Sciatic nerve (tissue), 2 donors: Measurements from ENCODE around the gene TMEM240. TPM values are rescaled to one million over a fixed set of nuclear protein-coding genes. Genes with fewer than 3 reads are reported as not detected.
"Not testable (repeated sequence)": the region's sequence is repeated elsewhere in the genome, so short reads cannot be mapped to it uniquely, and the experiment has no call there.

ENCODE experiments used
- ATAC-seq: fragments of 200-7000 bp; cut with Tn5 transposase; one replicate; pipeline ENCODE4 v1.9.1; 2020; ENCODE audit warnings: mild to moderate bottlenecking, moderate library complexity
- DNase-seq: peaks from one replicate; pipeline ENCODE4 v3.0.0-alpha.2; 2020; ENCODE audit warnings: low spot score
- intact Hi-C: fragments of 100-400 bp; cut with DNase I; formaldehyde crosslinking; loops from one replicate; pipeline ENCODE4 v1.14.2; 2022
- total RNA-seq: library from RNA; stranded (reverse); fragmentation: NEBNext Ultra II Directional; extraction: Animal tissue kit (Norgen Biotek cat#: 25700); gene quantifications from one replicate; pipeline ENCODE4 v1.2.1, GENCODE V29; 2021
- donor health status: DM: no; HTN: no; CAD: no.
- donor health status: DM: no; HTN: no; CAD: no.

The TMEM240 gene
- total RNA-seq, 1 donor from 2014 or later, result 7.1 TPM

DNA sequence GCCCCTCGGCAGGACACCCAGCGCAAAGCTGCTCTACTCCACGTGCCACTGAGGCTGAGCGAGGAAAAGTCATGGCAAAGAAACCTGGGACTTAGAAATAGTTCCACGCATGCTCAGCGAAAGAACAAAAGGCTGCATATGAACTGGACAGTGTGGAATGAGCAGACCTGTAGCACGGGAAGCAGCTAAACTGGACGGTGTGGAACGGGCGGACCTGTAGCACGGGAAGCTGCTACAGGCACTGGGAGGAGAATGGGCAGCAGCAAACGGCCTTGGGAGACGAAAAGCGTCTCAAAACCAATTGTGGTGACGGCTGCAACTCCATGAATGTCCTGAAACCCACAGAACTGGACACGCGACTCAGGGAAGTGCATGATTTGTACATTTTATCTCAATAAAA lies 18.6 kb upstream of the TMEM240 start:
- intact Hi-C loops, result no loop called here
- ATAC-seq, result no peak
- no peak for DNase-seq

DNA sequence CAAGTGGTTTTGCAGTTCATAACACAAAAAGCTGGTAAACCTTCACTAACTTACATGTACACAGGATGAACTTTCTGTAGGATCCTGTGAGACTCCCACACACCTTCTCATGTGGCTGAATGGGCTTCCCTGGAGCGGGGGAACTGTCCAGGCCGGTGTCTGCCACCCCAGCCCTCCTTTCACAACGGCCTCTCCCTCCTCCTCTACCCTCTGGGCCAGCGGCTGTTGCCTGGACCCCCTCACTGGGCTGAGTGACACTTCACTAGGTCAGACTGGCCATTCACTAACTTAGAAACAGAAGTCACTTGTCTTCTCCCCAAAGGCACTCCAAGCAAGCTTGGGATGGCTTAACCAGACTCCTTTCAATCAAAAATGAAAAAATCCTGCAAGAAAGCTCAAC lies 18.2 kb upstream of the TMEM240 start:
- intact Hi-C loops, result no loop called here
- no peak for DNase-seq
- no peak for ATAC-seq

DNA sequence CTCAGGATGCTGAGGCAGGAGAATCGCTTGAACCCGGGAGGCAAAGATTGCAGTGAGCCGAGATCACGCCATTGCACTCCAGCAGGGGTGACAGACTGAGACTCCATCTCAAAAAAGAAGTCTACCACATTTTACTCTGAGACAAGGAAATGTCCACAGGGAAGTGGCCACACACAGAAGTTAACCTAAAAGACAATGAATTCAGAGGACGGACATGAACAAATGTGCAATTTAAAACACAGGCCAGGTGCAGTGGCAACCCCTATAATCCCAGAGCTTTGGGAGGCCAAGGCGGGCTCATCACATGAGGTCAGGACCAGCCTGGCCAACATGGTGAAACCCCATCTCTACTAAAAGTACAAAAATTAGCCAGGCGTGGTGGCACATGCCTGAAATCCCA lies 17.3 kb upstream of the TMEM240 start:
- ATAC-seq, DNase-seq, intact Hi-C loops: not testable (repeated sequence)

DNA sequence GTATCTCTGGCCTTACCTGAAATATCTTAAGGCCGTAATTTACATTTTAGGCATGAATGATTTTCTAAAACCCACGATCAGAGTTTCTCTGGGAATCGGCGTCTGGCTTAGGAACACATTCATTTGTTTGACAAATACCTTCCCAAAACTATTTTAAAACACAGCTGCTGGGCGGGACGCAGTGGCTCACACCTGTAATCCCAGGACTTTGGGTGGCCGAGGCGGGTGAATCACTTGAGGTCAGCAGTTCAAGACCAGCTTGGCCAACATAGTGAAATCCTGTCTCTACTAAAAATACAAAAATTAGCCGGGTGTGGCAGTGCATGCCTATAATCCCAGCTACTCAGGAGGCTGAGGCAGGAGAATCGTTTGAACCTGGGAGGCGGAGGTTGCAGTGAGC lies 16.5 kb upstream of the TMEM240 start:
- DNase-seq, ATAC-seq, intact Hi-C loops: not testable (repeated sequence)

DNA sequence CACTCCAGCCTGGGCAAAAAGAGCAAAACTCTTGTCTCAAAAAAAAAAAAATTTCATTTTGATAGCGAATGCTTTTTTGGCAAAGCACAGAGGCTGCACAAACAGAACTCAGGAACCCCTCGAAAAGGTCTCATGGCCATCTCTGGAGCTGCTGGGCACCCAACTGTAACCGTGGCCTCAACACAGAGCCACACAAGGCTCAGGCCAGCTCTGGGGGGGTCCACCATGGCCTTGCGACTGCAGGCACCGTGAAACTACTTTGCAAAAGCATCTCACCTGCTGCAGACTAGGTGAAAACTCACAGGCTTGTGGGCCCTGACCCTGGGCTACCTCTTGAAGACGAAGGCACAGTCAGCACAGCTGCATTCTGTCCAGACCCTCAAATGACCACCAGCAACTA lies 16.1 kb upstream of the TMEM240 start:
- DNase-seq, result no peak
- intact Hi-C loops, result no loop called here
- no peak for ATAC-seq

DNA sequence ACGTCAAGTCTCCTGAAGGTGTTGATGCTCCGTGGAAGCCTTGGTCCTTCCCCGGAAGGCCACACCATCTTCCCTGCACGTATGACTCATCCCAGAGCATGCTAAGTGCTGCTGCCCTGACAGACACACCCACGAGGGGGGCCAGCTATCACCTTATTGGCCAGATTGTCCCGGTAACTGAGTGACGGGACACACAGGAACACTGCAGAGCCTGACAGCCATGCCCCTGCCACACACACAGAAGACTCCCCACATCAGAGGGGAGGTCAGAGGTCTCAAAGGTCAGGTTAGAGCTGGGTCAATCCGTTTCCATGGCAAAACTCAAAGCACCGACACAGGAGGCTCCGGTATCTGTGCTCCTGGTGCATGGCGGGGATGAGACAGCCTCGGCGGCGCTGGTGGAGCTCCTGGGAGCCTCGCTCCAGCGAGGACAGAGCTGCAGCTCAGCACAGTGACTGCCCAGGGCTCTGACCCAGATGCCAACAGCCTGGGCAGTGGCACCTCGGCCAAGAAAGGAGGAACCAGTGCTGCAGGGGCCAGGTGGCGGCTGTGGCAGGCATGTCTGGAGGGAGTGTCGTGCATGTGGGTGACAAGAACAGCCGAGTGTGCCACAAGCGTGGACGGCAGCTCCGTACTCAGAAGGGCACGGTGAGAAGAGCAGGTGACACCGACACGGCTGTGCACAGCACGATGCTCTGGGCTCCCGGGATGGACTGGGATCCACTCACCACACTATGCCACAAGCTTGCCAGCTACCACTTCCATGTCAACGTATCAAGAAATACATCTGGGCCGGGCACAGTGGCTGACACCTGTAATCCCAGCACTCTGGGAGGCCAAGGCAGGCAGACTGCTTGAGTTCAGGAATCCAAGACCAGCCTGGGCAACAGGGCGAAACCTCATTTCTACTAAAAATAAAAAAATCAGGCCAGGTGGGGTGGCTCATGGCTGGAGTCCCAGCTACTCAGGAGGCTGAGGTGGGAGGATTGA lies 14.8 kb upstream of the TMEM240 start:
- DNase-seq, result no peak
- no peak for ATAC-seq
- intact Hi-C loops, result no loop called here

DNA sequence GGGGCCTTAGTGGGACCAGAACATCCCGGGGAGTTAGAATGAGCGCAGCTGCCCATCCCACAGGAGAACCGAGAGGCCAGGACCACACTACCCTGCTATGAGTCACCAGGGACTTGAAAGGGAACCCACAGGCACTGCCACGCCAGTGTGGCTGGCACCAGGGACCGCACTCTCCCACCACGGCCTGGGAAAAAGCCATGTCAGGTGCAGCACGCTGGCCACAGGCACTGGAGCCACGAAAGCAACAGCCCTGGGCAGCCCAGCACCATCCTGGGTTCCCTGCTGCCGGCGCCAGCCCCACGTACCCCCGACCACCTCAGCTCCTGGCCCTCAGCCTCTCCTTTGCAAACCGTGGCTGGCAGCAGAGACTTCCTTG lies 14.1 kb upstream of the TMEM240 start:
- intact Hi-C loops, result no loop called here
- ATAC-seq (no peak), DNase-seq (no peak)

DNA sequence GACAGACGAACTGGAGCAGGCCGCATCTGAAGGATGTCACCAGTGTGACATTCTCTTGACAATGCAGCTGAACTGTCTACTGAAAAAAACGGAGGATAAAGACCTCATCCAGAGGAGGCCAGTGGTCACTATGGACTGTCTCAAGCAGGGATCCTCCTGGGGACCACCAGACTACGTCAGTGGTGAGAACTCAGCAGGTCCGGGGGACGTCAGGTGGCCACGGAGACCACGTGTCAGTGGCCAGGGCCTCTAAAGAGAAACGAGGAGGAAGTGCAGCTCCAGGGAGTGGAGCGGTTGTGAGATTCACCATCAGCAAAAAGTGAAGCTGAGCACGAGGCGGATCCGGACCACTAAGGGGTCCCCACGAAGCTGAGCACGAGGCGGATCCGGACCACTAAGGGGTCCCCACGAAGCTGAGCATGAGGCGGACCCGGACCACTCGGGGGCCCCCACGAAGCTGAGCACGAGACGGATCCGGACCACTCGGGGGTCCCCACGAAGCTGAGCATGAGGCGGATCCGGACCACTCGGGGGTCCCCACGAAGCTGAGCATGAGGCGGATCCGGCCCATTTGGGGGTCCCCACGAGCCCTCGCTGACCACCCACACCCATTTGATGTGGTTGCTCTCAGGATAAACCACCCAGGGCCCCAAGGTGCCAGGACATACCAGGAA lies 13.5 kb upstream of the TMEM240 start:
- ATAC-seq (no peak), DNase-seq (no peak)
- intact Hi-C loops, result no loop called here

DNA sequence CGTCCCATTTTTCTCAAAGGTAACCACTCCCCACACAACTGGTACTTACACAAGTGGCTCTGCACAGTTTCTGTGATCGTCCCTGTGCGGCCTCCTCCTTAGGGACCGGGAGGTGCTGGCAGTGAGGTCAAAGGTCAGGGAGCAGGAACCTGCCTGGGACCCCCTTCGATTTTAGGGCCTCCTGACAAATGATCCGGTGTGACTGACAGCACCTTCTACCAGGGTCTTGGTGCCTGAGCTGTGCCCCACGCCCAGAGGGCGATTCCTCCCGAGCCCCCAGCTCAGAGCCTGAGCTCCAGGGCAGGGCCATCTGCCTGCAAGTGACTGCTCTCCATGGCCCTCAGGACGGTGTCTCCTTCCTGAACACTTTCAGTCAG lies 11.8 kb upstream of the TMEM240 start:
- DNase-seq (no peak), ATAC-seq (no peak)
- intact Hi-C loops, result no loop called here

DNA sequence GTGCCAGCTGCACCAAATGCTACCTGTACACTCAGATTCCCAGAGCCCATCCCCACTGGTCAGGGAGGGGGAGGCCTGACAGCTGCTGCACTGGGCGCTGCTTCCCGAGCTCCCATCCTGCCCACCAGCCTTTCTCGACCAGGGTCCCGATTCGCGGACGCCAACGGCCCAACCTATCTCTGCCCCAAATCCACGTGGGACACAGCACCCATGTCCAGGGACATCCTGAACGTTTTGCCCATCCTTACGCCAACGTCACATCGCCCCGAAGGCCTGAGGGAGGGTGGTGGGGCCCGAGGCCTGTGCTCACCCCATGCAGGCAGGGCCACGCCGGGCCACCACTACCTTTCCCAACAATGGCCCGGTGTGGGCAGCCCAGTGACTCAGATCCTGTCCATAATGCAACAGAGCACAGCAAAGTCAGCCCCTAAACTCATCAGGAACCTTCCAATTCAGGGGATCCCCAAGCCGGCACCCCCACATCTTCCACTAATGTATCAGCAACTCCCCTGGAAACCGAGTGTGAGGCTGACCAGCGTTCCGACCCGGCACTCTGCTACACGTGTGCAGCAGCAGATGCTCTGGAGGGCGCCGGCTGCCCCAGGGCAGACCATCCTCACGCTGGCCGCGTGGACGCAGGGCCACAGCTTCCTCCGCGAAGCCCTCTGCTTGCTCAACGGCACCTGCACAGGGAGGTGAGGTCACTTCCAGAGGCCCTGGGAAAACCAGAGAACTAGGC lies 11.3 kb upstream of the TMEM240 start:
- intact Hi-C loops, result no loop called here
- ATAC-seq, result no peak
- DNase-seq, result no peak

DNA sequence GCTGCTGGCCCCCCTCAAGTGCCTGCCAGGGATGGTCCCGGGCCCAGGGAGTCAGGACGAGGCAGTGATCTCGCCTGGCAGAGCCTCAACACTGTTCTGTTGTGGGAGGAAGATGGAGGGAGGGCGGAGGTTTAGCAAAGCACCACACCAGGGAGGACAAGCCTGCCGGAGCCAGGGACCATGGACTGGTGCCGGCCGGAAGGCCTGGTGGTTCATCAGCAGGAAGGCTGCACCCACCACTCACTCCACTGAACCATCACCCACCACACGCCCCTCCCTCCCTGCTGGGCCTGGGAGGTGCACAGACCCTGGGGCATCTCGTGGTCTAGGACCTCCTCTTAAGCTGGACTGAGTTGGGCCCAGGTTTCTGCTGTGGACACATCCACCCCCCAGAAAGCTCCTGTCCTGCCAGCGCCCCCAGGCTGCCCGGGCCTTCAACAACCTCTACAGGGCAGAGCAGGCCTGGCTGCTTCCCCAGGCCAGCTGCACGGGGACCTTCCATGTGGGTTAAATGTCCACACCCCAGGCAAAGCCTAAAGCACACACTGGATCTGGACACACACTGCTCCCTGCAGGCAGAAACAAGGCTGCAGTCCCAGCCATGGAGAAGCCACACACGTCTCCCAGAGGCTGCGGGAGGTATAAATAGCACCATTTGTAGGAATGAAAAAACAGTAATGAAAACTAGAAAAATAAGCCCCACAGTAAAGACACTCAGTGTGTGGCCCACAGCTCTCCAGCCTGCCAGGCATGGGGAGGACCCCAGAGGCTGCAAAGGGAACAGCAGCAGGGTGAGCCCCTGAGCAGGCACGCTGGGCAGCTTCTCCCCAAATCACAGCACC lies 10.4 kb upstream of the TMEM240 start:
- no peak for DNase-seq
- ATAC-seq, result peak; percentile 49
- intact Hi-C loops, result no loop called here

DNA sequence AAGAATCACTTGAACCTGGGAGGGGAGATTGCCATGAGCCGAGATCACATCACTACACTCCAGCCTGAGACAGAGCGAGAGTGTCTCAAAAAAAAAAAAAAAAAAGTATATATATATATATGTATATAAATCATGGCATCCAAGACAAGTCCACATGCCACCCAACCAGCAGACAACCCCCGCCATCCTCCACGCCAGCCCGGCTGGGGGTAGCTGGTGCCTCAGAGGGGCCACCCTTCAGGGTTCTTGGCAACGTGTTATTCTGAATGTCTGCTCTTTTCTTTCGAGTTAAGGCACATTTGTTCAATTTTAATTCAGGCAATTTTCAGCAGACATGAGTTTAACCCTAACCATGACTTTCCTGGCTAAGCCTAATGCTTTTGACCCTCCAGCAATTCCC lies 9.7 kb upstream of the TMEM240 start:
- no peak for ATAC-seq
- no peak for DNase-seq
- intact Hi-C loops, result no loop called here

DNA sequence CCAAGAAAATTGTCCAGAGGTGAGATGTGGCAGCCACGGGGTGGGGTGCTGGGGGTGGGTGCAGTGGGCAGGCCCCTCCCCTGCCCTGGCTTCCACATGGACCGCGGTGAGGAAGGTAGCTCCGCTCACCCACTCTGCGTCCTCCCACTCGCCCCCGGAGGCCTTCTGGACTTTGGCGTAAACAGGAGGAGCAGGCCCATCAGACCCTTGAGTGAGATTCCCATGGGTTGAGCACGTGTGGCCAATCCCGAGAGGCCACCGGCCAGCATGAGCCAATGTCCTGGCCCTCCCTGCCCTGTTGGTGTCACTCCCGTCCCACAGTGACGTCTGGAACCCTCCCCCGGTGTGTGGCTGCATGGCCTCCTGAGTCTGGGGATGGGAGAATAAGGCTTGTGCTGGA lies 8.2 kb upstream of the TMEM240 start:
- ATAC-seq, result no peak
- no peak for DNase-seq
- intact Hi-C loops, result no loop called here

DNA sequence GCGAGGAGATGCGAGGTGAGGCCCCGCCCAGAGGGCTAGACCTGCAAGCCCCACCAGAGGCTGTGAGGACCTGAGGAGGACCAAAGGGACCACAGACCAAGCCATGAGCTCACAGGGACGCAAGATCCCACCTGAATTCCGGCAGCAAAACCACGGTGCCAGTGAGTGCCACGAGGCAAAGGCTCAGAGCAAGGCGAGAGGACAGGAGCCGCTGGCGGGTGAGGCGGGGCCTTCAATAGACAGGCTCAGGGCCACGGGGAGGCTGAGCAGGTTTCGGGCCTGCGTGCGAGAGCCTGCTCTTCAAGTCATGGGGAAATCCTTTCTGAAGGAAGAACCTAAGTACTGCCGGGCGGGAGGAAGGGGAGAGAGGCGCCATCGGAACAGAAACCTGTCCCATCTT lies 7.1 kb upstream of the TMEM240 start:
- intact Hi-C loops, result no loop called here
- DNase-seq (no peak), ATAC-seq (no peak)

DNA sequence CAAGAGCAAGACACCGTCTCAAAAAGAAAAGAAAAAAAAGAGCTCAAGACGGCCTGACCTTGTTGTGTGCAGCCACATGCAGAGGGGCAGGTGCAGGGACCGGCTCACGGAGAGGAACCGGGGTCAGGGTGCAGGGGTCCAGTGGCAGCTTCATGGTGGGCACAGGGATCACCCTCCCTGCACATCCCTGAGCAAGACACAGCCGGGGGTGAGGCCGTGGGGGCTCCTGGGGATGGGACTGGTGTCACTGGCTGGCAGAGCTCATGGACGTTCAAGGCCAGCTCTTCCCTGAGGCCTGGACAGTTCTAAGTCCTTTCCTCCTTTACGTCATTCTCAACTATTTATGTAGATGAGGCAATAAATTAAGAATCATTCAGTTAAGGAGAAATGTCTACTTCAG lies 6.6 kb upstream of the TMEM240 start:
- intact Hi-C loops, result no loop called here
- DNase-seq (no peak), ATAC-seq (no peak)

DNA sequence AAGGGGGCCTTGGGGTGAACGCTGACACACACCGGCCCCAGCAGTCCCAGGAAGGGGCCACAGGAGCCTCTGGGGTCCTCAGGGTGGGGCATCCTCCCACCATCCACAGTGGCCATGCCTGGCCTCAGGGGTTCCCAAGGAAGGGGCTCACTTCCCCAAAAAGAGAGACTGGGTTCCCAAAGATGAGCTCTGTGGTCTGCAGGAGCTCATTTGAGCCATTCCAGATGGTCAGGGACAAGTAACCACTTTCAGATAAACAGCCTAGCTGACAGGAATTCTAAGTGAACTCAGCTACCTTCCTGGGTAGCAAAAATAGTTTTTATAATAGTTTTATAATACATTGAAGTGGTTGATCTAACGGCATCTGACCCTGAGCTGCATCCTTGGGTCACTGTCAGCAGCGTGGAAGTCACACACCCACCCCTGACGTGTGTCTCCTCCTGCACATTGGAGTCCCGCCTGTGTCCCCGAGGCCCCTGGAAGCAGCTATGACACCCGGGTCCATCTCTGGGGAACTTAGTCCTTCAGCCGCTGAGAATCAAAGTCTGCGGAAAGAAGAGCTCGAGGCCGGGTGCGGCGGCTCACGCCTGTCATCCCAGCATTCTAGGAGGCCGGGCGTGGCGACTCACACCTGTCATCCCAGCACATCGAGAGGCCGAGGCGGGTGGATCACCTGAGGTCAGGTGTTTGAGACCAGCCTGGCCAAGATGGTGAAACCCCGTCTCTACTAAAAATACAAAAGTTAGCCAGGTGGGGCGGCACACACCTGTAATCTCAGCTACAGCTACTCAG lies 5.7 kb upstream of the TMEM240 start:
- intact Hi-C loops, result no loop called here
- ATAC-seq (no peak), DNase-seq (no peak)

DNA sequence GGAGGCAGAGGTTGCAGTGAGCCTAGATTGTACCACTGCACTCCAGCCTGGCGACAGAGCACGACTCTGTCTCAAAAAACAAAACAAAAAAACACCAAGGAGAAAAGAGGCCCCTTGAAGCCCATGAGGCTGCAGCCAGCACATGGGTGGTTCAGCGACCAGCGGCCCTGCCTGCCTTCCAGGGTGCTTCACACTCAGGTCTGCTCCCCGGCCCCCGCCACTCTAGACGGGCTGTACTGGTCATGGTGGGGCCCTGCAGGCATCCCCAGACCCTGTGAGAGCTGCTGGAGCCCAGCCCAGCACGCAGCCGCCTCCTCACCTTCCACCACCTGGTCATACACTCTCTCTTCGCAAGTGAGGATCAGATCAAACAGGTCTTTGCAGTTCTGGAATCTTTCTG lies 4.1 kb upstream of the TMEM240 start:
- no peak for ATAC-seq
- DNase-seq, result no peak
- intact Hi-C loops, result no loop called here

DNA sequence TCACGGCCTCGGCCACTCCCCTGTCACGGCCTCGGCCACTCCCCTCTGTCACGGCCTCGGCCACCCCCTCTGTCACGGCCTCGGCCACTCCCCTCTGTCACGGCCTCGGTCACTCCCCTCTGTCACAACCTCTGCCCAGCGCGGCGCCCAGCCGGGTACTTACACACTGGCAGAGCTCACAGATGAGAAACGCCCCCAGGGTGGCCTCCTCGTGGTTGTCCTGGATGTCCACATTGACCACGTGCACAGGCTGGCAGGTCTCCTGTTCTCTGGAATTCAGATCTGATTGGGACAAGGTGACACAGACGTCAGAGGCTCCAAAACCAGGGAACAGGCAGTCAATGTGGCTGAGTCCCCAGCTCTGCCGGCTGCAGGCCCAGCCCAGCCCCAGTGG lies 3.3 kb upstream of the TMEM240 start:
- ATAC-seq (no peak), DNase-seq (no peak)
- intact Hi-C loops, result no loop called here
